WTC11 (cell line): Measurements from ENCODE around the gene KLC4. TPM values are rescaled to one million over a fixed set of nuclear protein-coding genes. Genes with fewer than 3 reads are reported as not detected.

Experiments used
- CREB1 ChIP-seq: sonication (generic); formaldehyde crosslinking; IDR thresholded peaks from 2 replicates; pipeline ENCODE4 v1.8.0; 2023; ENCODE audit warnings: mild to moderate bottlenecking, missing genetic modification reagents
- EMX1 ChIP-seq: fragments of 250-450 bp; sonication (Bioruptor Pico); IDR thresholded peaks from 2 replicates; pipeline ENCODE4 v1.8.0; 2021; ENCODE audit warnings: mild to moderate bottlenecking
- GRHL2 ChIP-seq: fragments of 250-450 bp; sonication (Bioruptor Pico); IDR thresholded peaks from 2 replicates; pipeline ENCODE4 v1.8.0; 2022; ENCODE audit warnings: mild to moderate bottlenecking, moderate library complexity; ENCODE audit not compliant: insufficient replicate concordance, severe bottlenecking
- JUN ChIP-seq: sonication (generic); formaldehyde crosslinking; IDR thresholded peaks from 2 replicates; pipeline ENCODE4 v1.8.0; 2023; ENCODE audit warnings: mild to moderate bottlenecking, missing genetic modification reagents
- ZNF219 ChIP-seq: sonication (generic); formaldehyde crosslinking; IDR thresholded peaks from 2 replicates; pipeline ENCODE4 v1.8.0; 2023; ENCODE audit warnings: missing genetic modification reagents, mild to moderate bottlenecking, borderline replicate concordance
- ZNF317 ChIP-seq: sonication (generic); formaldehyde crosslinking; IDR thresholded peaks from 2 replicates; pipeline ENCODE4 v1.8.1; 2023; ENCODE audit warnings: low read depth, mild to moderate bottlenecking, moderate library complexity, missing genetic modification reagents, borderline replicate concordance
- ZNF396 ChIP-seq: fragments of 250-450 bp; sonication (Bioruptor Pico); IDR thresholded peaks from 2 replicates; pipeline ENCODE4 v1.8.0; 2021; ENCODE audit warnings: mild to moderate bottlenecking, moderate library complexity, borderline replicate concordance
- total RNA-seq: library from RNA; stranded (reverse); gene quantifications from 3 replicates; pipeline ENCODE4 v1.2.3, GENCODE V29; 2021
- TF ChIP-seq, protein P1 (sequence below): sonication (generic); formaldehyde crosslinking; conservative IDR thresholded peaks from 2 replicates; pipeline ENCODE4 v1.8.1; 2023; ENCODE audit warnings: mild to moderate bottlenecking, low read depth, missing genetic modification reagents, moderate library complexity
- TF ChIP-seq, protein P2 (sequence below): sonication (generic); formaldehyde crosslinking; IDR thresholded peaks from 2 replicates; pipeline ENCODE4 v1.8.0; 2022; ENCODE audit warnings: missing genetic modification reagents
- TF ChIP-seq, protein P3 (sequence below): fragments of 250-450 bp; sonication (Bioruptor Pico); IDR thresholded peaks from 2 replicates; pipeline ENCODE4 v1.8.0; 2021; ENCODE audit warnings: mild to moderate bottlenecking
- TF ChIP-seq, protein P4 (sequence below): sonication (generic); formaldehyde crosslinking; IDR thresholded peaks from 2 replicates; pipeline ENCODE4 v1.8.1; 2022; ENCODE audit warnings: missing genetic modification reagents, borderline replicate concordance
- TF ChIP-seq, protein P5 (sequence below): sonication (generic); formaldehyde crosslinking; IDR thresholded peaks from 2 replicates; pipeline ENCODE4 v1.8.0; 2022; ENCODE audit warnings: mild to moderate bottlenecking, missing genetic modification reagents
- TF ChIP-seq, protein P6 (sequence below): sonication (generic); formaldehyde crosslinking; IDR thresholded peaks from 2 replicates; pipeline ENCODE4 v1.8.1; 2022; ENCODE audit warnings: mild to moderate bottlenecking, missing genetic modification reagents, moderate library complexity, borderline replicate concordance
- TF ChIP-seq, protein P7 (sequence below): sonication (generic); formaldehyde crosslinking; IDR thresholded peaks from 2 replicates; pipeline ENCODE4 v1.8.0; 2023; ENCODE audit warnings: missing genetic modification reagents, mild to moderate bottlenecking, borderline replicate concordance
- TF ChIP-seq, protein P8 (sequence below): fragments of 250-450 bp; sonication (Bioruptor Pico); IDR thresholded peaks from 2 replicates; pipeline ENCODE4 v2.1.2; 2022; ENCODE audit warnings: mild to moderate bottlenecking, moderate library complexity
- TF ChIP-seq, protein P9 (sequence below): sonication (generic); formaldehyde crosslinking; IDR thresholded peaks from 2 replicates; pipeline ENCODE4 v1.8.1; 2023; ENCODE audit warnings: mild to moderate bottlenecking, missing genetic modification reagents, moderate library complexity

The KLC4 gene
- total RNA-seq, 1 experiment from 2014 or later: 35.7 TPM

DNA sequence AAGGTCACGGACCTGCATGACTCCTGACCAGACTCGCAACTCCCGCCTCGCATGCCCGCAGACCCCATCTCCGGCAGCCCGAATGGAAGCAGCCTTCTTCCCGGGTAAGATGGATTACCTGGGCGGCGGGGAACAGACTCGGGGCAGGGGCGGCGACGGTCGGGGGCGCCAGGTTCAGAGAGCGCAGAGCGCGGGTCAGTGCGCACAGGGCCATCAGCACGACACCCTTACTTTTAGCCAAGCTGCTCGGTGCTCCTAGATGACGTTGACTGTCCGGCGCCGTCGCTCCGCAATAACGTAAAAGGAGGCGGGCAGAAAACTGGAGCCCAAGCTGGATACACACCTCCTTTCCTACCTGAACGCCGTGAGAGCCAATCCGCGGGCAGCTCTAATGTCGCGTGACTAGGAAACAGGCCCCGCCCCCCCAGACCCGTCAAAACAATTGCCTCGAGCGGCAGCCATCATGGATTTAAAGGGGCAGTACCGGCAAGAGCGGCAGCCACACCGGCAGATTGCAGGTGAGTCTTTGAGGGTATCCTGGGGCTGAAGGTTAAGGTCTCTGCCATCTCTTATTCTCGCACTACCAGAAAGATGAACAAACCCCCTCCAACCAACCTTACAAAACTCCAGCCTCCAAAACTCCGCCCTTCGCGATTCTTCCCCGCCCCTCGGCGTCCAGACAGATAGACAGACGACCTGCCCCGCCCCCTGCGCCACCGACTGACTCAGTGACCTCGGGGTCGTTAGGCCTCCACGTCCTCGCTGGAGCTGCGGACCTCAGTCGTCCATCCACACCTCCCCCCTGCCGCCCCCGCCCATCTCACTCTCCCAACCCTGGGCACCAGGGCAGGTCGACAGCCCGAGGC lies at the start of gene KLC4, which contains the start of gene MRPL2 (continued):
- TF ChIP-seq, protein P1, sequence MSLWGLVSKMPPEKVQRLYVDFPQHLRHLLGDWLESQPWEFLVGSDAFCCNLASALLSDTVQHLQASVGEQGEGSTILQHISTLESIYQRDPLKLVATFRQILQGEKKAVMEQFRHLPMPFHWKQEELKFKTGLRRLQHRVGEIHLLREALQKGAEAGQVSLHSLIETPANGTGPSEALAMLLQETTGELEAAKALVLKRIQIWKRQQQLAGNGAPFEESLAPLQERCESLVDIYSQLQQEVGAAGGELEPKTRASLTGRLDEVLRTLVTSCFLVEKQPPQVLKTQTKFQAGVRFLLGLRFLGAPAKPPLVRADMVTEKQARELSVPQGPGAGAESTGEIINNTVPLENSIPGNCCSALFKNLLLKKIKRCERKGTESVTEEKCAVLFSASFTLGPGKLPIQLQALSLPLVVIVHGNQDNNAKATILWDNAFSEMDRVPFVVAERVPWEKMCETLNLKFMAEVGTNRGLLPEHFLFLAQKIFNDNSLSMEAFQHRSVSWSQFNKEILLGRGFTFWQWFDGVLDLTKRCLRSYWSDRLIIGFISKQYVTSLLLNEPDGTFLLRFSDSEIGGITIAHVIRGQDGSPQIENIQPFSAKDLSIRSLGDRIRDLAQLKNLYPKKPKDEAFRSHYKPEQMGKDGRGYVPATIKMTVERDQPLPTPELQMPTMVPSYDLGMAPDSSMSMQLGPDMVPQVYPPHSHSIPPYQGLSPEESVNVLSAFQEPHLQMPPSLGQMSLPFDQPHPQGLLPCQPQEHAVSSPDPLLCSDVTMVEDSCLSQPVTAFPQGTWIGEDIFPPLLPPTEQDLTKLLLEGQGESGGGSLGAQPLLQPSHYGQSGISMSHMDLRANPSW (CRISPR knock-in tag): no peak
- TF ChIP-seq EMX1 (CRISPR knock-in tag) (no peak), JUN (CRISPR knock-in tag) (no peak), ZNF219 (no peak), ZNF396 (CRISPR knock-in tag) (no peak), ZNF317 (CRISPR knock-in tag) (no peak), GRHL2 (CRISPR knock-in tag) (no peak), CREB1 (CRISPR knock-in tag) (peak; percentile 81; the same call in 1 of the 2 replicates)
- TF ChIP-seq, protein P2, sequence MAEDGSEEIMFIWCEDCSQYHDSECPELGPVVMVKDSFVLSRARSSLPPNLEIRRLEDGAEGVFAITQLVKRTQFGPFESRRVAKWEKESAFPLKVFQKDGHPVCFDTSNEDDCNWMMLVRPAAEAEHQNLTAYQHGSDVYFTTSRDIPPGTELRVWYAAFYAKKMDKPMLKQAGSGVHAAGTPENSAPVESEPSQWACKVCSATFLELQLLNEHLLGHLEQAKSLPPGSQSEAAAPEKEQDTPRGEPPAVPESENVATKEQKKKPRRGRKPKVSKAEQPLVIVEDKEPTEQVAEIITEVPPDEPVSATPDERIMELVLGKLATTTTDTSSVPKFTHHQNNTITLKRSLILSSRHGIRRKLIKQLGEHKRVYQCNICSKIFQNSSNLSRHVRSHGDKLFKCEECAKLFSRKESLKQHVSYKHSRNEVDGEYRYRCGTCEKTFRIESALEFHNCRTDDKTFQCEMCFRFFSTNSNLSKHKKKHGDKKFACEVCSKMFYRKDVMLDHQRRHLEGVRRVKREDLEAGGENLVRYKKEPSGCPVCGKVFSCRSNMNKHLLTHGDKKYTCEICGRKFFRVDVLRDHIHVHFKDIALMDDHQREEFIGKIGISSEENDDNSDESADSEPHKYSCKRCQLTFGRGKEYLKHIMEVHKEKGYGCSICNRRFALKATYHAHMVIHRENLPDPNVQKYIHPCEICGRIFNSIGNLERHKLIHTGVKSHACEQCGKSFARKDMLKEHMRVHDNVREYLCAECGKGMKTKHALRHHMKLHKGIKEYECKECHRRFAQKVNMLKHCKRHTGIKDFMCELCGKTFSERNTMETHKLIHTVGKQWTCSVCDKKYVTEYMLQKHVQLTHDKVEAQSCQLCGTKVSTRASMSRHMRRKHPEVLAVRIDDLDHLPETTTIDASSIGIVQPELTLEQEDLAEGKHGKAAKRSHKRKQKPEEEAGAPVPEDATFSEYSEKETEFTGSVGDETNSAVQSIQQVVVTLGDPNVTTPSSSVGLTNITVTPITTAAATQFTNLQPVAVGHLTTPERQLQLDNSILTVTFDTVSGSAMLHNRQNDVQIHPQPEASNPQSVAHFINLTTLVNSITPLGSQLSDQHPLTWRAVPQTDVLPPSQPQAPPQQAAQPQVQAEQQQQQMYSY (CRISPR knock-in tag): no peak
- TF ChIP-seq, protein P3, sequence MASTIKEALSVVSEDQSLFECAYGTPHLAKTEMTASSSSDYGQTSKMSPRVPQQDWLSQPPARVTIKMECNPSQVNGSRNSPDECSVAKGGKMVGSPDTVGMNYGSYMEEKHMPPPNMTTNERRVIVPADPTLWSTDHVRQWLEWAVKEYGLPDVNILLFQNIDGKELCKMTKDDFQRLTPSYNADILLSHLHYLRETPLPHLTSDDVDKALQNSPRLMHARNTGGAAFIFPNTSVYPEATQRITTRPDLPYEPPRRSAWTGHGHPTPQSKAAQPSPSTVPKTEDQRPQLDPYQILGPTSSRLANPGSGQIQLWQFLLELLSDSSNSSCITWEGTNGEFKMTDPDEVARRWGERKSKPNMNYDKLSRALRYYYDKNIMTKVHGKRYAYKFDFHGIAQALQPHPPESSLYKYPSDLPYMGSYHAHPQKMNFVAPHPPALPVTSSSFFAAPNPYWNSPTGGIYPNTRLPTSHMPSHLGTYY (CRISPR knock-in tag): no peak
- TF ChIP-seq, protein P4, sequence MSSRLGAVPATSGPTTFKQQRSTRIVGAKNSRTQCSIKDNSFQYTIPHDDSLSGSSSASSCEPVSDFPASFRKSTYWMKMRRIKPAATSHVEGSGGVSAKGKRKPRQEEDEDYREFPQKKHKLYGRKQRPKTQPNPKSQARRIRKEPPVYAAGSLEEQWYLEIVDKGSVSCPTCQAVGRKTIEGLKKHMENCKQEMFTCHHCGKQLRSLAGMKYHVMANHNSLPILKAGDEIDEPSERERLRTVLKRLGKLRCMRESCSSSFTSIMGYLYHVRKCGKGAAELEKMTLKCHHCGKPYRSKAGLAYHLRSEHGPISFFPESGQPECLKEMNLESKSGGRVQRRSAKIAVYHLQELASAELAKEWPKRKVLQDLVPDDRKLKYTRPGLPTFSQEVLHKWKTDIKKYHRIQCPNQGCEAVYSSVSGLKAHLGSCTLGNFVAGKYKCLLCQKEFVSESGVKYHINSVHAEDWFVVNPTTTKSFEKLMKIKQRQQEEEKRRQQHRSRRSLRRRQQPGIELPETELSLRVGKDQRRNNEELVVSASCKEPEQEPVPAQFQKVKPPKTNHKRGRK (CRISPR knock-in tag): no peak
- TF ChIP-seq, protein P5, sequence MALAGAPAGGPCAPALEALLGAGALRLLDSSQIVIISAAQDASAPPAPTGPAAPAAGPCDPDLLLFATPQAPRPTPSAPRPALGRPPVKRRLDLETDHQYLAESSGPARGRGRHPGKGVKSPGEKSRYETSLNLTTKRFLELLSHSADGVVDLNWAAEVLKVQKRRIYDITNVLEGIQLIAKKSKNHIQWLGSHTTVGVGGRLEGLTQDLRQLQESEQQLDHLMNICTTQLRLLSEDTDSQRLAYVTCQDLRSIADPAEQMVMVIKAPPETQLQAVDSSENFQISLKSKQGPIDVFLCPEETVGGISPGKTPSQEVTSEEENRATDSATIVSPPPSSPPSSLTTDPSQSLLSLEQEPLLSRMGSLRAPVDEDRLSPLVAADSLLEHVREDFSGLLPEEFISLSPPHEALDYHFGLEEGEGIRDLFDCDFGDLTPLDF (CRISPR knock-in tag): no peak
- TF ChIP-seq, protein P6, sequence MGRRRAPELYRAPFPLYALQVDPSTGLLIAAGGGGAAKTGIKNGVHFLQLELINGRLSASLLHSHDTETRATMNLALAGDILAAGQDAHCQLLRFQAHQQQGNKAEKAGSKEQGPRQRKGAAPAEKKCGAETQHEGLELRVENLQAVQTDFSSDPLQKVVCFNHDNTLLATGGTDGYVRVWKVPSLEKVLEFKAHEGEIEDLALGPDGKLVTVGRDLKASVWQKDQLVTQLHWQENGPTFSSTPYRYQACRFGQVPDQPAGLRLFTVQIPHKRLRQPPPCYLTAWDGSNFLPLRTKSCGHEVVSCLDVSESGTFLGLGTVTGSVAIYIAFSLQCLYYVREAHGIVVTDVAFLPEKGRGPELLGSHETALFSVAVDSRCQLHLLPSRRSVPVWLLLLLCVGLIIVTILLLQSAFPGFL (CRISPR knock-in tag): no peak
- TF ChIP-seq, protein P7, sequence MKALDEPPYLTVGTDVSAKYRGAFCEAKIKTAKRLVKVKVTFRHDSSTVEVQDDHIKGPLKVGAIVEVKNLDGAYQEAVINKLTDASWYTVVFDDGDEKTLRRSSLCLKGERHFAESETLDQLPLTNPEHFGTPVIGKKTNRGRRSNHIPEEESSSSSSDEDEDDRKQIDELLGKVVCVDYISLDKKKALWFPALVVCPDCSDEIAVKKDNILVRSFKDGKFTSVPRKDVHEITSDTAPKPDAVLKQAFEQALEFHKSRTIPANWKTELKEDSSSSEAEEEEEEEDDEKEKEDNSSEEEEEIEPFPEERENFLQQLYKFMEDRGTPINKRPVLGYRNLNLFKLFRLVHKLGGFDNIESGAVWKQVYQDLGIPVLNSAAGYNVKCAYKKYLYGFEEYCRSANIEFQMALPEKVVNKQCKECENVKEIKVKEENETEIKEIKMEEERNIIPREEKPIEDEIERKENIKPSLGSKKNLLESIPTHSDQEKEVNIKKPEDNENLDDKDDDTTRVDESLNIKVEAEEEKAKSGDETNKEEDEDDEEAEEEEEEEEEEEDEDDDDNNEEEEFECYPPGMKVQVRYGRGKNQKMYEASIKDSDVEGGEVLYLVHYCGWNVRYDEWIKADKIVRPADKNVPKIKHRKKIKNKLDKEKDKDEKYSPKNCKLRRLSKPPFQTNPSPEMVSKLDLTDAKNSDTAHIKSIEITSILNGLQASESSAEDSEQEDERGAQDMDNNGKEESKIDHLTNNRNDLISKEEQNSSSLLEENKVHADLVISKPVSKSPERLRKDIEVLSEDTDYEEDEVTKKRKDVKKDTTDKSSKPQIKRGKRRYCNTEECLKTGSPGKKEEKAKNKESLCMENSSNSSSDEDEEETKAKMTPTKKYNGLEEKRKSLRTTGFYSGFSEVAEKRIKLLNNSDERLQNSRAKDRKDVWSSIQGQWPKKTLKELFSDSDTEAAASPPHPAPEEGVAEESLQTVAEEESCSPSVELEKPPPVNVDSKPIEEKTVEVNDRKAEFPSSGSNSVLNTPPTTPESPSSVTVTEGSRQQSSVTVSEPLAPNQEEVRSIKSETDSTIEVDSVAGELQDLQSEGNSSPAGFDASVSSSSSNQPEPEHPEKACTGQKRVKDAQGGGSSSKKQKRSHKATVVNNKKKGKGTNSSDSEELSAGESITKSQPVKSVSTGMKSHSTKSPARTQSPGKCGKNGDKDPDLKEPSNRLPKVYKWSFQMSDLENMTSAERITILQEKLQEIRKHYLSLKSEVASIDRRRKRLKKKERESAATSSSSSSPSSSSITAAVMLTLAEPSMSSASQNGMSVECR: peak; percentile 49; the same call in 1 of the 2 replicates
- TF ChIP-seq, protein P8, sequence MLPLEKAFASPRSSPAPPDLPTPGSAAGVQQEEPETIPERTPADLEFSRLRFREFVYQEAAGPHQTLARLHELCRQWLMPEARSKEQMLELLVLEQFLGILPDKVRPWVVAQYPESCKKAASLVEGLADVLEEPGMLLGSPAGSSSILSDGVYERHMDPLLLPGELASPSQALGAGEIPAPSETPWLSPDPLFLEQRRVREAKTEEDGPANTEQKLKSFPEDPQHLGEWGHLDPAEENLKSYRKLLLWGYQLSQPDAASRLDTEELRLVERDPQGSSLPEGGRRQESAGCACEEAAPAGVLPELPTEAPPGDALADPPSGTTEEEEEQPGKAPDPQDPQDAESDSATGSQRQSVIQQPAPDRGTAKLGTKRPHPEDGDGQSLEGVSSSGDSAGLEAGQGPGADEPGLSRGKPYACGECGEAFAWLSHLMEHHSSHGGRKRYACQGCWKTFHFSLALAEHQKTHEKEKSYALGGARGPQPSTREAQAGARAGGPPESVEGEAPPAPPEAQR (CRISPR knock-in tag): no peak
- TF ChIP-seq, protein P9, sequence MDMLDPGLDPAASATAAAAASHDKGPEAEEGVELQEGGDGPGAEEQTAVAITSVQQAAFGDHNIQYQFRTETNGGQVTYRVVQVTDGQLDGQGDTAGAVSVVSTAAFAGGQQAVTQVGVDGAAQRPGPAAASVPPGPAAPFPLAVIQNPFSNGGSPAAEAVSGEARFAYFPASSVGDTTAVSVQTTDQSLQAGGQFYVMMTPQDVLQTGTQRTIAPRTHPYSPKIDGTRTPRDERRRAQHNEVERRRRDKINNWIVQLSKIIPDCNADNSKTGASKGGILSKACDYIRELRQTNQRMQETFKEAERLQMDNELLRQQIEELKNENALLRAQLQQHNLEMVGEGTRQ (CRISPR knock-in tag): peak; percentile 83
